NB4 (cell line): Measurements from ENCODE around the gene EPPIN.

ENCODE experiments used
- CTCF ChIP-seq: IDR thresholded peaks from one replicate; pipeline ENCODE4 v1.5.1; 2012; ENCODE audit warnings: low read depth, low read length
- MYC ChIP-seq: IDR thresholded peaks from 2 replicates; pipeline ENCODE4 v1.6.1; 2011; ENCODE audit warnings: low read depth, low read length
- POLR2A ChIP-seq: IDR thresholded peaks from 2 replicates; pipeline ENCODE4 v1.6.1; 2011; ENCODE audit warnings: mild to moderate bottlenecking; ENCODE audit not compliant: insufficient read length; ENCODE audit errors: extremely low read depth
- TF ChIP-seq, protein P1 (sequence below): IDR thresholded peaks from 2 replicates; pipeline ENCODE4 v1.6.1; 2011; ENCODE audit warnings: low read depth, low read length

DNA sequence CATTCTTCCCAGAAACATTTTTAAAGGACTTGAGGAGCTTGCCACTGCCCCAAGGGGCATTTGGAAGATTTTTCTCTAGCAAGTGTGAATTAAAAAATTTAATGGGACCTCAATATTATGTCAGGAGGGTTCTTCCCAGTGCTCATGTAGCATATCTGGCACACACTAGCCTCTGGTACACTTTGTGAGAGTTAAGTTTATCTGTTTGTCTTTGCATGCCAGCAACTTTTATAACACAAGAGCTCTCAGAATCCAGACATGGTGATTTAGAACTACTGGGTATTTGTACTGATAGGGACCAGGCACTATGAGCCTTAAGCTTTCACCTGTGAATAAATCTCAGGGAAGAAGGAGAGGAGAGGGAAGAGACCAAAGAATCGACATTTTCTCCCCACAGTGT is 44.6 kb downstream of the EPPIN start:
- TF ChIP-seq CTCF (no peak), MYC (no peak), POLR2A (no peak)
- TF ChIP-seq, protein P1, sequence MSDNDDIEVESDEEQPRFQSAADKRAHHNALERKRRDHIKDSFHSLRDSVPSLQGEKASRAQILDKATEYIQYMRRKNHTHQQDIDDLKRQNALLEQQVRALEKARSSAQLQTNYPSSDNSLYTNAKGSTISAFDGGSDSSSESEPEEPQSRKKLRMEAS: no peak
